Activated T-cell treated with anti-CD3 and anti-CD28 coated beads, Interleukin-2, amount 50 U/mL, for 48 hours (primary cell): ENCODE measurements around the gene MYL4.
"Not testable (repeated sequence)": the region's sequence is repeated elsewhere in the genome, so short reads cannot be mapped to it uniquely, and the experiment has no call there.

Source experiments
- DNase-seq, 2 experiments: peaks; one replicate each; pipeline ENCODE4 v3.0.0-alpha.2; 2020

The MYL4 gene

GRCh38 chr17:47244697-47245096, 35.5 kb downstream of the MYL4 start:
- DNase-seq: no peak

GRCh38 chr17:47246120-47246519, 37.0 kb downstream of the MYL4 start:
- DNase-seq: no peak

- DNase-seq: no peak
These were observed 41.7 kb downstream of the MYL4 start for GRCh38 chr17:47250855-47251254.

- DNase-seq: no peak
These were observed 42.3 kb downstream of the MYL4 start for GRCh38 chr17:47251421-47251940.

DNA sequence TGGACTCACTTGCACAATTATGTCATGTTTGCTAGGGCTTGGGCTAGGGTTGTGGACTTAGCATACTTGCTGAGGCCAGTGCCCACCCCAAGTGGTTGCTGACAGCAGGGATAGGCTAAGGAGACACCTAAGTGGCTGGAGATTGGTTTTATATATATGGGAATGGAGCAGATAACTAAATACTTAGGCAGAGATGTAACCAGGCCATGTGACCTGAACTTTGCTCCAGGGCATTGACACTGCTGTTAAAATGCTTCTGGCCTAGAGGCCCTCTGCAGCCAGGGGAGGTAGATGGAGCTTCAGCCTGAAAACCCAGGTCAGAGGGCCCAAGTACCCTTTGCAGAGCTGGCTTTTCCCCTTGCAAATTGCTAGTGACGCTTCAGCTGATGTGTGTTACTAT, 43.1 kb downstream of the MYL4 start:
- no peak for DNase-seq

DNA sequence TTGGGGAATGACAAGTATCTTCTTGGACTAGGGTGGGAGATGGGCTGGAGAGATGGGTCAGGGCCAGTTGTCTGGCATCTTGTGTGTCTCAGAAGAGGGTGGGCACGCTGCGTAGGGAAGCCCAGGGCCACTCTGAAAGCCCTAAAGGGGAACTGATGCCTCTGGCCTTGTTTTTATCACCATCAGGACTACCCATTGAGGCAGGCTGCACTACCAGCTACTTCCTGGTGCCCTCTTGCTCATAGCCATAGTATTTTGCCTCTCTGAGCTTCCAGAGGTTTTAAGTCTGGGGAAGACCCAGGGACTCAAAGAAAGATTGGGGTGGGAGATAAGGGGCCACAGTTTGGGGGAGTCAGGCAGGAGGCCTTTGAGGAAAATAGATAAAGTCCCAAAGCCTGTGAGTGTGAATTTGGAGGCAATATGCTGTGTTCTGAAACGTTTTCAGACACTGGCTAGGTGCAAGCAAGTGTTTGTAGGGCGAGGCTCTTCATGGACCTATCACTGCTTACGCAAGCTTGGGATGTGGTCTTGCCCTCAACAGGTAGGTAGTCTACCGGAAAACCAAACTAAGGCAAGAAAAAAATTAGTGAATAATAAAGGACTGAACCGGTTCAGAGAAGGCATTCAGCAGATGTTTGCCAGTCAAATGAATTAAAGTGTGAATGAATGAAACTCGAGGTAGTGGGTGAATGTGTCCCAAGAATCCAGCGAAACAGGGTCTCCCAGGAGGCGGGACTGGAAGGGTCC, 43.8 kb downstream of the MYL4 start:
- no peak for DNase-seq

GRCh38 chr17:47253541-47254402, 44.6 kb downstream of the MYL4 start, which contains the start of gene ITGB3:
Gene ITGB3, plus strand, starts transcription at chr17:47253827. Its CDS starts 35 bp downstream, at chr17:47253862.
- peak; percentile 70 to 79 for DNase-seq

DNA sequence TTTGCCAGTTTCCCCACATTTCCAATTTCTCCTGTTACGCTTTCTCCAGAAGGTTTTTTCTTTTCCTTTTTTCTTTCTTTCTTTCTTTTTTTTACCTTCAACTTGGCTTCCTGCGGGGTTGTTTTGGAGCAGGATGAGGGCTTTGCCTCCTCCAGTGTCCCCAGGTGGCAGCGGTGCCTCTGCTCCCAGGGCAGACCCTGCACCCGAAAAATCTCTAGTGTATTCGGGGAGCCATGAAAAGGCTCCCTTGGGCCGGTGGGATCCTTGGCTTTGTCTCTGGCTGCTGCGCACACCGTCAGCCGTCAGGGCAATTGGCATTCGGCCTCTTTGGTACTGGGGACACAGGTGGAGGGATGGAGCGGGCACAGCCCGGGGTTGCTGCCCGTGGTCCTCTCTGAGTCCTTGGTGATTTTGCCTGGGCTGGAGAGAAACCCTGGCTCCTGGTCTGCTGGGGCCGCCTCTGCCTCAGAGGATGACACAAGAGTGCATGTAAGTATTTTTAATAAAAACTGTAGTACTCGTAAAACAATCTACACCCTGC, 45.3 kb downstream of the MYL4 start:
- DNase-seq: peak in 1 of 2 experiments; percentile 22

GRCh38 chr17:47257651-47258339, 48.6 kb downstream of the MYL4 start:
- no peak for DNase-seq

DNA sequence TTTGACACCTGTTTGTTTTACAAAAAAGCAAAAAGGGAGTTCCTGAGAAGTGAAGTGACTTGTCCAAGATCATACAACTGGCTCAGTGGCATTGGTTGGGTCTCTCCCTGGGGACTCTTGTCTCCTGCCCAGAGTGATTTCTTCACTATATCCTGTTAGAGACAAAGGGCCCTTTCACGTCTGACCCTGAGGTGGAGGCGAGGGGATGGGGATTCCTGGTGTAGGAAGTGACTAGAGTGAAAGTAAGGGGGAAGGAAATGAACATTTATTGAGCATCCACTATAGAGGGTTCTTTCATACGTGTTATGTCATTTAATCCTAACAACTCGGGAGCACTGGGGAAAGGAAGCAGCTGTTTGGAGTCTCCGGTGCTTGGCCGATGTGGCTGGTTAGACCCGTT, 53.4 kb downstream of the MYL4 start:
- DNase-seq: no peak

- no peak for DNase-seq
These were observed 55.0 kb downstream of the MYL4 start for GRCh38 chr17:47264166-47264565.

DNA sequence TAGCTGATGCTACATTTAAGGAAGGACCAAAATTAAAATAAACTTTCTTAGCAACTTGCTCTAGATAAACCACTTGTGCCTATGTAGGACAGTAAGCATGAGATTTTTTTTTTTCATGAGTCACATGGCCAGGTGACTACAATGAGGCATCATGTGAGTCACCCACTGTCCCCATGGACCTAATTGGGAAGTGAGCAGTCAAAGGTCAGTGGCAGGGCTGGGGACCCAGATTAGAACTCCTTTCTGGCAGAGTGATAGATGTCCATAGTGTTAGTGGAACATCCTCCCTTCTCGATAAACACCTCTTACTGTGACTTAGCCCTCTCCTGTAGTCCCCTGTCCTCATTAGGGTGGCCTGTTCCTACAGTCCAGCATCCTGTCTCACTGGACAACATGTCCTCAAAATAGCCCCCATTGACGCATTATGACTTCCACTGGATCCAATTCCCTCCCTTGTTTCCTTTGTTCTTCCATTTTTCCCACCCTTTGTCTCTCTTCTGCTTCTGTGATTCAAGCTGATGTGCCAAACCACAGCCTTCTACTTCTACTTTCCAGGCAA, 56.9 kb downstream of the MYL4 start:
- DNase-seq: no peak

GRCh38 chr17:47266782-47267181, 57.6 kb downstream of the MYL4 start:
- DNase-seq: no peak

DNA sequence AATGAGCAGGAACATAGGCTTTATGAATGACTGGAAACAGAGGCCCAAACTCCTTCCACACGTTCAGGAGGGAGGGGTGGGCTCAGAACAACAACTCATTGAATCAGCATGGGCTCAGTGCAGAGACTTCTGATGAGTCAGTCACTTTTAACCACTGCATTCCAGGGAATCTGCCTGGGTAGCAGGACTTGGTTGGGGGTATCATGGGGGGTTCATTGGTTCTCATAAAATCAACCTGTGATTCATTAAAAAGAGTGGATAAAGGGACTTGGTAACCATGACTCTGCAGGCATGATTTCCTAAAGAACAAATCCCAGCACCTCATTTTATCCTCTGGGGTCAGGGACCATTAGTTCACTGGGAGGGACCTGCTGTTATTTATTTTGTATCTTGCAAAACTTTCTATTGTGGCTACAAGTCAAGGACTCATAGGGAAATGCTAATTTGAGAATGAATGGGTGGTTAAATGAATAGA, 58.2 kb downstream of the MYL4 start:
- no peak for DNase-seq

- DNase-seq: not testable (repeated sequence)
These were observed 59.8 kb downstream of the MYL4 start for GRCh38 chr17:47268964-47269363.

GRCh38 chr17:47269561-47270280, 60.6 kb downstream of the MYL4 start:
- not testable (repeated sequence) for DNase-seq

GRCh38 chr17:47270946-47271705, 62.0 kb downstream of the MYL4 start:
- no peak for DNase-seq

DNA sequence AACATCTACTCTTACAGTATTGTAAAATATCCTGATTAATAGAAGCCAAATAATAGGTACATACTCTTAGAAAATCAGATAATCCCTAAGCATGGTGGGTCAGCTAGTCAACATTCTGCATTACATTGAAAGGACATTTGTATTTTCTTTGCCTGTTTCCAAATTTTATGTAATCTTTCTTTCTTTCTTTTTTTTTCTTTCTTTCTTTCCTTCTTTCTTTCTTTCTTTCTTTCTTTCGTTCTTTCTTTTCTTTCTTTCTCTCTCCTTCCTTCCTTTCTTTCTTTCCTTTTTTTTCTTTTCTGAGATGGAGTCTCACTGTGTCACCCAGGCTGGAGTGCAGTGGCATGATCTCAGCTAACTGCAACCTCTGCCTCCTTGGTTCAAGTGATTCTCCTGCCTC, 63.3 kb downstream of the MYL4 start:
- DNase-seq: no peak

- DNase-seq: no peak
These were observed 64.1 kb downstream of the MYL4 start for GRCh38 chr17:47273245-47273644.
